Immature natural killer cell (primary cell): ENCODE data around the gene MLH1. TPM values are rescaled to one million over a fixed set of nuclear protein-coding genes. Genes with fewer than 3 reads are reported as not detected.

Experiments used
- DNase-seq, 3 donors: peaks; one replicate each; pipeline ENCODE4 v3.0.0; 2022; ENCODE audit warnings: mixed read lengths in 1 of 3
- H3K27ac Mint-ChIP-seq, 6 donors: one replicate each; pipeline ENCODE4 v1.8.0; 2020; ENCODE audit warnings: mixed read lengths in 6 of 6, mild to moderate bottlenecking in 5 of 6, inconsistent platforms in 4 of 6, moderate library complexity in 3 of 6
- H3K27me3 Mint-ChIP-seq, 3 donors: one replicate each; pipeline ENCODE4 v1.8.0; 2020 to 2021; ENCODE audit warnings: low read depth in 3 of 3, mild to moderate bottlenecking in 3 of 3, mixed read lengths in 3 of 3, moderate library complexity in 3 of 3, inconsistent platforms in 1 of 3
- H3K36me3 Mint-ChIP-seq, 3 donors: one replicate each; pipeline ENCODE4 v1.8.0; 2020; ENCODE audit warnings: mixed read lengths in 3 of 3, inconsistent platforms in 2 of 3, mild to moderate bottlenecking in 2 of 3
- H3K4me1 Mint-ChIP-seq, 2 donors: one replicate each; pipeline ENCODE4 v1.8.0; 2020; ENCODE audit warnings: inconsistent platforms in 2 of 2, mild to moderate bottlenecking in 2 of 2, mixed read lengths in 2 of 2, moderate library complexity in 1 of 2
- H3K4me3 Mint-ChIP-seq, 5 donors: one replicate each; pipeline ENCODE4 v1.8.0; 2020; ENCODE audit warnings: mild to moderate bottlenecking in 5 of 5, mixed read lengths in 5 of 5, inconsistent platforms in 3 of 5, moderate library complexity in 3 of 5
- H3K9me3 Mint-ChIP-seq, 6 donors: one replicate each; pipeline ENCODE4 v1.8.0; 2020; ENCODE audit warnings: mild to moderate bottlenecking in 6 of 6, mixed read lengths in 6 of 6, inconsistent platforms in 4 of 6, moderate library complexity in 3 of 6
- polyA plus RNA-seq, 3 donors: library from polyadenylated mRNA; unstranded; fragments of 300-500 nt; fragmentation: Illumina TruSeq; gene quantifications; one replicate each; pipeline ENCODE4 v1.2.3, GENCODE V29; 2021

The MLH1 gene
- polyA plus RNA-seq, 3 donors from 2014 or later = 19.5 to 25.2 (median 23.8) TPM

GRCh38 chr3:36991923-36992805 is 1.2 kb upstream of the MLH1 start:
- DNase-seq = no peak
- Mint-ChIP-seq H3K27me3 (peaks cover 0 to 7% (median 0%) of the 10 kb centered on the region in 3 donors), H3K4me3 (no peak overlapping the region), H3K36me3 (peaks cover 15 to 21% (median 17%) of the 10 kb centered on the region in 3 donors), H3K27ac (no peak overlapping the region), H3K4me1 (peaks cover 31 to 40% of the 10 kb centered on the region in 2 donors), H3K9me3 (no peaks in the 10 kb centered on the region)

GRCh38 chr3:36992806-36993325 is 452 bp upstream of the MLH1 start, which contains the start of gene EPM2AIP1:
Gene EPM2AIP1, minus strand, starts transcription at chr3:36993131. Its CDS starts 54 bp downstream, at chr3:36993077.
- Mint-ChIP-seq H3K9me3 (no peaks in the 10 kb centered on the region), H3K4me3 (no peak within 1 kb of the TSS), H3K36me3 (peaks cover 20 to 22% (median 22%) of the 10 kb centered on the region in 3 donors), H3K4me1 (peaks cover 27 to 33% of the 10 kb centered on the region in 2 donors), H3K27me3 (peaks cover 0 to 7% (median 3%) of the 10 kb centered on the region in 3 donors), H3K27ac (no peak within 1 kb of the TSS)
- DNase-seq = peak in 2 of 3 donors; percentile 100

DNA sequence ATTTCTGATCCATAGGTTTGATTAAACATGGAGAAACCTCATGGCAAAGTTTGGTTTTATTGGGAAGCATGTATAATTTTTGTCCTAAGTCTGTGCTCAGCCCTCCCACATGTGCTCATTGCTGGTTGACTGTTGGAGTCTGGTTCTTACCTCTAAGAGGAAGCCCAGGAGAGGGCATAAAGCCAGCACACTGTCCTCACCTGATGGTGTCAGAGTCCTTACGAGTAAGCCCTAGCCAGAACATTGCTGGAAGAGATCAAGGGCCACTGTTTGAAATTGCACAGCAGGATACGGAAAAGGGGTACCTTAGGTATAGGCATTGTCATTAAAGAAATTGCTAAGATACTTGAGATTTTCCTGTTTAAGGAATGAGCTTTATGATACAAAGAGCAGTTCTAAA is 21.3 kb downstream of the MLH1 start:
- peak overlapping the region in 1 of 6 donors; percentile 65 for H3K27ac Mint-ChIP-seq
- no peak overlapping the region for H3K4me3 Mint-ChIP-seq
- no peaks in the 10 kb centered on the region for H3K4me1 Mint-ChIP-seq
- DNase-seq = no peak
- peaks cover 30 to 65% (median 37%) of the 10 kb centered on the region in 3 donors for H3K36me3 Mint-ChIP-seq
- no peaks in the 10 kb centered on the region for H3K9me3 Mint-ChIP-seq
- no peaks in the 10 kb centered on the region for H3K27me3 Mint-ChIP-seq

GRCh38 chr3:37015642-37016041 is 22.3 kb downstream of the MLH1 start:
- Mint-ChIP-seq H3K27me3 (no peaks in the 10 kb centered on the region), H3K27ac (no peak overlapping the region), H3K4me3 (no peak overlapping the region), H3K36me3 (peaks cover 30 to 74% (median 42%) of the 10 kb centered on the region in 3 donors), H3K4me1 (no peaks in the 10 kb centered on the region), H3K9me3 (no peaks in the 10 kb centered on the region)
- DNase-seq = no peak

DNA sequence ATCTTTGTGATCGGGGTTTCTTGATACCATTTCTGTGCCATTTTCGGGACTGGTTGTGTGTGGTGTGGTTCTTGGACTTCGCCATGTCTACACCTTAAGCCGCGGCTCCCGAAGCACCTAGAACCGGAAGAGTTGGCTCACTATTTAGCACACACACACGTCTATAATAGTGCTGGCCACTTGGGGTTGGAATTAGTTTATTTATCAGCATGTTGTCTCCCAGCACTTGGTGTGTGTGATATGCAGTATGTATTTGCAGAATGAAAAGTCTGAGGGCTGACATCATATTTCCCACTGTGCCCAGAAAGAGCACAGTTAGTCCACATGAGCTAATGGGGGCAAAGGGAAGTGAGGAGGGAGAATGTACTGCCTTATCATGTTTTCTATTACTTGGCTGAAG is 23.6 kb downstream of the MLH1 start:
- Mint-ChIP-seq H3K27ac (no peak overlapping the region), H3K4me3 (no peak overlapping the region), H3K4me1 (no peaks in the 10 kb centered on the region), H3K36me3 (peaks cover 24 to 75% (median 41%) of the 10 kb centered on the region in 3 donors), H3K27me3 (no peaks in the 10 kb centered on the region), H3K9me3 (no peaks in the 10 kb centered on the region)
- no peak for DNase-seq

DNA sequence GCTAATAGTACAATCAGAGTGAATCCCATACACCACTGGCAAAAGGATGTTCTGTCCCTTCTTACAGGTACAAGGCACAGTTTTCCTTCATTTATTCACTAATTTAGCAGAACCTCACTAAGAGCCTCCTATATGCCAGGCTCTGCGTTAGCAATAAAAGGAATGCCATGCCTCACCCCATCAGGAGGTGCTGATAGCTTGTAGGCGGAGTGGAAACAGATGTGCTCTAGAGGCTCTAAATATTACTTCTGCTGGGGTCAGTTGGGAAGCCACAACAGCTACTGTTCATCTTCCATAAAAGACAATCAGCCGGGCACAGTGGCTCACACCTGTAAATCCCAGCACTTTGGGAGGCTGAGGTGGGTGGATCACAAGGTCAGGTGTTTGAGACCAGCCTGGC is 24.4 kb downstream of the MLH1 start:
- no peaks in the 10 kb centered on the region for H3K27me3 Mint-ChIP-seq
- H3K4me3 Mint-ChIP-seq = no peak overlapping the region
- no peaks in the 10 kb centered on the region for H3K9me3 Mint-ChIP-seq
- peak overlapping the region in 1 of 6 donors; percentile 45 for H3K27ac Mint-ChIP-seq
- peaks cover 24 to 74% (median 40%) of the 10 kb centered on the region in 3 donors for H3K36me3 Mint-ChIP-seq
- H3K4me1 Mint-ChIP-seq = no peaks in the 10 kb centered on the region
- DNase-seq = no peak

DNA sequence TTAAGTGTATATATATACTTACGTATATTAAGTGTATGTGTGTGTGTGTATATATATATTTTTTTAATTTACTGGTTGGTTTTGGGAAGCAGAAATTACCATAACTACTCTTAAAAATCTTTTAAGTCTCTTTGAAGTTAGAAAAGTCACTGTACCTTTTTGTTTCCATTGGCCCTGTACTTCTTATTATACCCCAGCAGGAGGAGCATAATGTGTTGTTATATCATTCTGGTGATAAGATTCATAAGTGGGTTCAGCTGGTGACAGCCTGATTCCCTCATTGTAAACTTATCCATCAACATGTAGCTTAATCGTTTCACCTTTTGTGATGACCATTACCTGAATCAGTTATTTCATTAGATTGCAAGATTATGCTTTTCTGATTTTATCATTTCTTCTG is 30.8 kb downstream of the MLH1 start:
- Mint-ChIP-seq H3K36me3 (peaks cover 20 to 65% (median 36%) of the 10 kb centered on the region in 3 donors), H3K9me3 (no peaks in the 10 kb centered on the region), H3K27ac (no peak overlapping the region), H3K27me3 (no peaks in the 10 kb centered on the region), H3K4me3 (no peak overlapping the region), H3K4me1 (no peaks in the 10 kb centered on the region)
- peak in 2 of 3 donors; percentile 13 to 14 for DNase-seq

DNA sequence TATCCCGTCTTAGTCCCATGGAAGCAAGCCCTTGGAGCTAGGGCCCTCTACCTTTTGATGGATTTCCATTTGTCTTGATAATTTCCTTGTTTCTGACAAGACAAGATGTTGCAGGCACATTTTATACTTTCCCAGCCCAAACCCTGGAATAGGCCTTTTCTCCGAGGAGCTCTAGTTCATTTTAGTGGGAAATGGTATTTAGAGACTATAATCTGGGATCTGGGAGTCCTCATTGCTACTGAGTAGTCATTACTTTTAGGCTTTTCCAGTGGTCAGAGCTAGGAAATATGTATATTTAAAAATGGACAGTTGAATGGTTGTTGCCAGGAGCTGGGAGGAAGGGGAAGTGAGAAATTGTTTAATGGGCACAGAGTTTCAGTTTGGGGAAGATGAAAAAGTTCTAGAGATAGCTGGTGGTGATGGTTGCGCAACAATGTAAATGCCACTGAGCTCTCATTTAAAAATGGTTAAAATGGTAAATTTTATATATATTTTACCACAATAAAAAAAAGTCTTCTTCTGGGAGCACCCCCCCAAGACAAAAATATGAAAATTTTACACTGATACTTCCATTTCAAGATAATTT is 31.6 kb downstream of the MLH1 start:
- DNase-seq = no peak
- no peaks in the 10 kb centered on the region for H3K4me1 Mint-ChIP-seq
- H3K9me3 Mint-ChIP-seq = no peaks in the 10 kb centered on the region
- peak overlapping the region in 2 of 6 donors; percentile 23 to 58 for H3K27ac Mint-ChIP-seq
- H3K27me3 Mint-ChIP-seq = no peaks in the 10 kb centered on the region
- peaks cover 20 to 59% (median 31%) of the 10 kb centered on the region in 3 donors for H3K36me3 Mint-ChIP-seq
- no peak overlapping the region for H3K4me3 Mint-ChIP-seq

- Mint-ChIP-seq H3K36me3 (peaks cover 20 to 53% (median 25%) of the 10 kb centered on the region in 3 donors), H3K9me3 (no peaks in the 10 kb centered on the region), H3K27me3 (no peaks in the 10 kb centered on the region), H3K4me3 (no peak overlapping the region), H3K27ac (no peak overlapping the region), H3K4me1 (no peaks in the 10 kb centered on the region)
- DNase-seq = no peak
Observed at GRCh38 chr3:37025561-37026335, 32.4 kb downstream of the MLH1 start.

DNA sequence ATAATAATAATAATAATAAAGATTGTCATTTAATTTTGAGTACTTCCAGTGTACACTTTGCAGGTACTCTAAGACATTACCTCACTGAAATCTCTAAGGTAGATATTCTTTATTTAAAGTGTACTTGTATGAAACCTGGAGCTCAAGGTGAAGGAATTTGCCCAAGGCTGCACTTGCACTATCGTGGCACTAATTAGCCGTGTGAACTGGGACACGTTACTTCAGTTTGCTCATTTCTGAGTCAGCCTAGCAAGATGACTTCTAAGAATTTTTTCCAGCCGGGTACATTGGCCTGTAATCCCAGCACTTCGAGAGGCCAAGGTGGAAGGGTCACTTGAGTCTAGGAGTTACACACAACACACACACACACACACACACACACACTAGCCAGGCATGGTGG is 33.5 kb downstream of the MLH1 start:
- Mint-ChIP-seq H3K4me3 (no peak overlapping the region), H3K27me3 (peaks cover 0 to under 1% (median 0%) of the 10 kb centered on the region in 3 donors), H3K27ac (no peak overlapping the region), H3K4me1 (no peaks in the 10 kb centered on the region), H3K9me3 (no peaks in the 10 kb centered on the region), H3K36me3 (peaks cover 16 to 54% (median 20%) of the 10 kb centered on the region in 3 donors)
- DNase-seq = no peak

GRCh38 chr3:37028329-37028728 is 35.0 kb downstream of the MLH1 start:
- Mint-ChIP-seq H3K9me3 (no peaks in the 10 kb centered on the region), H3K4me3 (no peak overlapping the region), H3K36me3 (peaks cover 12 to 52% (median 18%) of the 10 kb centered on the region in 3 donors), H3K27ac (no peak overlapping the region), H3K4me1 (no peaks in the 10 kb centered on the region), H3K27me3 (peaks cover 0 to 1% (median 0%) of the 10 kb centered on the region in 3 donors)
- DNase-seq = no peak

DNA sequence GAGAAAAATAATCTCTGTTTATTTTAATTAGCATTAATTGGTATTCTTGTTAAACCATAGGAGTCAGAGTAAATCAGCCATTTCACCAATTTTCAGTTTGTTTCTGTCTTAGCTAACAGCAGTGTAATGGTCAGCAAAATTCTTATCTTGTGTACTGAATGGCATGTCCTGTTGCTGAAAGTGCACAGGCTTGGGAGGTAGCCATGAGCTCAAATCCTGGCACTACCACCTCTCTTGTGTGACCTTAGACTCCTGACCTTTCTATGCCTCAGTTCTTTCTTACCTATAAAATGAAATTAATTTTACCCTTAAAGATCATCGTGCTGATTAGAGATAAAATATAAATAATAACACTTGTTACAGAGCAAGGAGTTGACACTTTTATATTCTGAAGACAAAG is 35.8 kb downstream of the MLH1 start:
- no peak overlapping the region for H3K4me3 Mint-ChIP-seq
- peaks cover 0 to 1% (median 0%) of the 10 kb centered on the region in 3 donors for H3K27me3 Mint-ChIP-seq
- peak overlapping the region in 1 of 6 donors; percentile 13 for H3K27ac Mint-ChIP-seq

DNA sequence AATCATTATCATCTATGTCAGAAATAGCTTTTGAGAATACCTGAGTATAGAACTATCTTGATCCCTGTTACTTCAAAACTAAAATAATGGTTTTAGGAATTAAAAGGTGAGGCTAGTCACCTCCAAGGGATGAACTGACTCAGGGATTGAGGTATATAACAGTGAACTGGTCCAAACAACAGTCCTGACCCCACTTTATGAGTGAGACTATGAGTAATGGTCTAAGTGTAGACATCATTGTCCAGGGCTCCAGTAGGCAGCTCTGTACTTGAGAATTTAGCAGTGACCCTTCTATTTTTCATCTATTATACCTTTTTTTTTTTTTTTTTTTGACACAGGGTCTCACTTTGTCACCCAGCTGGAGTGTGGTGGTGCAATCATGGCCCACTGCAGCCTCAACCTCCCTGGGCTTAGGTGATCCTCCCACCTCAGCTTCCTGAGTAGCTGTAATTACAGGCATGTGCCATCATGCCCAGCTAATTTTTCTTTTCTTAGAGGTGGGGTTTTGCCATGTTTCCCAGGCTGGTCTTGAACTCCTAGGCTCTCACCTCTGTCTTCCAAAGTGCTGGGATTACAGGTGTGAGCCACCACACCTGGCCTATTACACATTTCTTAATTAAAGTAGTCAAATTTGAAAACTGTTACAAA is 36.3 kb downstream of the MLH1 start:
- Mint-ChIP-seq H3K27ac (no peak overlapping the region), H3K9me3 (no peaks in the 10 kb centered on the region), H3K4me3 (no peak overlapping the region), H3K36me3 (peaks cover 19 to 56% (median 21%) of the 10 kb centered on the region in 3 donors), H3K27me3 (peaks cover 0 to 1% (median 0%) of the 10 kb centered on the region in 3 donors), H3K4me1 (no peaks in the 10 kb centered on the region)
- DNase-seq = no peak

More for the DNA sequence above, 35.8 kb downstream of the MLH1 start:
- H3K9me3 Mint-ChIP-seq = no peaks in the 10 kb centered on the region
- H3K4me1 Mint-ChIP-seq = no peaks in the 10 kb centered on the region
- H3K36me3 Mint-ChIP-seq = peaks cover 18 to 53% (median 18%) of the 10 kb centered on the region in 3 donors
- no peak for DNase-seq
